Caki2 (cell line): ENCODE measurements around the gene FDPS. TPM values are rescaled to one million over a fixed set of nuclear protein-coding genes. Genes with fewer than 3 reads are reported as not detected.
"Not testable (repeated sequence)": the region's sequence is repeated elsewhere in the genome, so short reads cannot be mapped to it uniquely, and the experiment has no call there.

ENCODE experiments used
- DNase-seq: peaks from one replicate; pipeline ENCODE4 v3.0.0-alpha.2; 2015; ENCODE audit warnings: low read depth
- in situ Hi-C: cut with HindIII; loops from 2 replicates; pipeline ENCODE4 v1.10.0; 2016; ENCODE audit warnings: low sequenced_read_pairs, low pct_unique_long_range_greater_than_20kb, mixed read lengths
- total RNA-seq: library from RNA; depleted of rRNA; stranded (reverse); fragments of >200 nt; shearing (Covaris generic); gene quantifications from 2 replicates; pipeline ENCODE4 v1.2.3, GENCODE V29; 2014; ENCODE audit warnings: low replicate concordance

FDPS gene
- total RNA-seq, 1 experiment from 2014 or later, result 239 TPM

GRCh38 chr1:155282488-155283091 is 26.1 kb upstream of the FDPS start:
- in situ Hi-C loops, result no loop called here
- no peak for DNase-seq

- in situ Hi-C loops, result no loop called here
- no peak for DNase-seq
Measured at GRCh38 chr1:155284476-155284875, 24.2 kb upstream of the FDPS start.

GRCh38 chr1:155285063-155285462 is 23.6 kb upstream of the FDPS start:
- DNase-seq, result no peak
- in situ Hi-C loops, result no loop called here

GRCh38 chr1:155285631-155286044 is 23.0 kb upstream of the FDPS start:
- in situ Hi-C loops, result no loop called here
- DNase-seq, result no peak

GRCh38 chr1:155286544-155286943 is 22.1 kb upstream of the FDPS start:
- in situ Hi-C loops, result no loop called here
- no peak for DNase-seq

GRCh38 chr1:155287987-155288543 is 20.6 kb upstream of the FDPS start:
- no peak for DNase-seq
- in situ Hi-C loops, result no loop called here

GRCh38 chr1:155291006-155291405 is 17.7 kb upstream of the FDPS start:
- DNase-seq, in situ Hi-C loops: not testable (repeated sequence)

- in situ Hi-C loops, result no loop called here
- DNase-seq, result no peak
Measured at GRCh38 chr1:155293086-155293749, 15.4 kb upstream of the FDPS start.

GRCh38 chr1:155294520-155295182 is 14.0 kb upstream of the FDPS start:
- no peak for DNase-seq
- in situ Hi-C loops, result no loop called here

- DNase-seq, result no peak
- in situ Hi-C loops, result no loop called here
Measured at GRCh38 chr1:155295183-155295941, 13.3 kb upstream of the FDPS start.

- in situ Hi-C loops, result no loop called here
- no peak for DNase-seq
Measured at GRCh38 chr1:155295942-155296267, 12.8 kb upstream of the FDPS start.

- in situ Hi-C loops, result no loop called here
- DNase-seq, result no peak
Measured at GRCh38 chr1:155296661-155297060, 12.0 kb upstream of the FDPS start.

- DNase-seq, result no peak
- in situ Hi-C loops, result no loop called here
Measured at GRCh38 chr1:155297384-155297783, 11.3 kb upstream of the FDPS start.

- DNase-seq, result no peak
- in situ Hi-C loops, result no loop called here
Measured at GRCh38 chr1:155300024-155300423, 8.6 kb upstream of the FDPS start.

GRCh38 chr1:155300553-155301329 is 7.9 kb upstream of the FDPS start:
- in situ Hi-C loops, result no loop called here
- no peak for DNase-seq

- no peak for DNase-seq
- in situ Hi-C loops, result no loop called here
Measured at GRCh38 chr1:155301342-155301841, 7.3 kb upstream of the FDPS start, which contains the start of gene PKLR. Gene PKLR, minus strand, starts transcription at chr1:155301438. Its CDS starts 43 bp downstream, at chr1:155301395.

- in situ Hi-C loops, result no loop called here
- DNase-seq, result peak; percentile 52
Measured at GRCh38 chr1:155304558-155305063, 4.1 kb upstream of the FDPS start.
